ENCODE data around the gene OR4N5. TPM values are rescaled to one million over a fixed set of nuclear protein-coding genes. Genes with fewer than 3 reads are reported as not detected.
"Not testable (repeated sequence)": the region's sequence is repeated elsewhere in the genome, so short reads cannot be mapped to it uniquely, and the experiment has no call there.

Gene OR4N5
- total RNA-seq, 1 donor from 2014 or later, result not detected

- no peak overlapping the region for H3K4me3 ChIP-seq (ENCODE audit: insufficient read depth, low read depth, low read length)
- no peak for FAIRE-seq
- no peak for DNase-seq (ENCODE audit: low read depth)
- no peak overlapping the region for H3K27ac ChIP-seq (ENCODE audit: low read depth, low read length)
- Mint-ChIP-seq H3K27ac (ENCODE audit: unreplicated experiment) (no peak overlapping the region), H3K36me3 (ENCODE audit: low read depth, unreplicated experiment) (no peaks in the 10 kb centered on the region), H3K9me3 (ENCODE audit: unreplicated experiment) (peaks cover 7% of the 10 kb centered on the region), H3K4me1 (ENCODE audit: low read depth, unreplicated experiment) (no peaks in the 10 kb centered on the region), H3K27me3 (ENCODE audit: low read depth, unreplicated experiment) (no peaks in the 10 kb centered on the region), H3K4me3 (ENCODE audit: unreplicated experiment) (no peak overlapping the region)
- H2AFZ ChIP-seq (ENCODE audit: low read depth, low read length), result no peak overlapping the region
- no peaks in the 10 kb centered on the region for H3K79me2 ChIP-seq (ENCODE audit: insufficient read depth, low read length)
- H3K36me3 ChIP-seq (ENCODE audit: insufficient read depth, low read length), result no peaks in the 10 kb centered on the region
- peaks cover 6% of the 10 kb centered on the region for H3K9me3 ChIP-seq (ENCODE audit: insufficient read depth, low read depth, low read length)
- no peaks in the 10 kb centered on the region for H4K20me1 ChIP-seq (ENCODE audit: insufficient read depth, low read length)
- H3K4me1 ChIP-seq (ENCODE audit: insufficient read depth, low read length), result no peaks in the 10 kb centered on the region
- no peaks in the 10 kb centered on the region for H3K27me3 ChIP-seq (ENCODE audit: insufficient read depth, low read length)
- no peak overlapping the region for H3K9ac ChIP-seq (ENCODE audit: low read length)
- TF ChIP-seq CTCF (IDR thresholded peaks at IDR 0.05; ENCODE audit: insufficient read depth, low read depth, low read length) (no peak), EZH2 (IDR thresholded peaks at IDR 0.05; ENCODE audit: insufficient read depth, low read length) (no peak)
- H3K4me2 ChIP-seq (ENCODE audit: low read length), result no peak overlapping the region
Observed at GRCh38 chr14:20167091-20167490, 28.5 kb downstream of the OR4N5 start.

GRCh38 chr14:20169852-20170251 is 31.2 kb downstream of the OR4N5 start:
- not testable (repeated sequence) for H3K9ac ChIP-seq (ENCODE audit: low read length); H3K36me3 Mint-ChIP-seq (ENCODE audit: low read depth, unreplicated experiment); H3K27me3 Mint-ChIP-seq (ENCODE audit: low read depth, unreplicated experiment); H3K4me3 ChIP-seq (ENCODE audit: insufficient read depth, low read depth, low read length); H3K9me3 Mint-ChIP-seq (ENCODE audit: unreplicated experiment); H3K79me2 ChIP-seq (ENCODE audit: insufficient read depth, low read length); H3K4me1 ChIP-seq (ENCODE audit: insufficient read depth, low read length); H3K4me3 Mint-ChIP-seq (ENCODE audit: unreplicated experiment); H4K20me1 ChIP-seq (ENCODE audit: insufficient read depth, low read length); H3K4me1 Mint-ChIP-seq (ENCODE audit: low read depth, unreplicated experiment); H3K4me2 ChIP-seq (ENCODE audit: low read length); FAIRE-seq; H3K27ac Mint-ChIP-seq (ENCODE audit: unreplicated experiment); H3K9me3 ChIP-seq (ENCODE audit: insufficient read depth, low read depth, low read length); H2AFZ ChIP-seq (ENCODE audit: low read depth, low read length); H3K27me3 ChIP-seq (ENCODE audit: insufficient read depth, low read length); H3K27ac ChIP-seq (ENCODE audit: low read depth, low read length); DNase-seq (ENCODE audit: low read depth); H3K36me3 ChIP-seq (ENCODE audit: insufficient read depth, low read length)

GRCh38 chr14:20174205-20174604 is 35.6 kb downstream of the OR4N5 start:
- DNase-seq (ENCODE audit: low read depth); FAIRE-seq; H3K4me1 ChIP-seq (ENCODE audit: insufficient read depth, low read length); H2AFZ ChIP-seq (ENCODE audit: low read depth, low read length); H3K4me3 ChIP-seq (ENCODE audit: insufficient read depth, low read depth, low read length); H3K27ac Mint-ChIP-seq (ENCODE audit: unreplicated experiment); H3K4me1 Mint-ChIP-seq (ENCODE audit: low read depth, unreplicated experiment); H4K20me1 ChIP-seq (ENCODE audit: insufficient read depth, low read length); H3K27me3 Mint-ChIP-seq (ENCODE audit: low read depth, unreplicated experiment); H3K36me3 Mint-ChIP-seq (ENCODE audit: low read depth, unreplicated experiment); H3K27ac ChIP-seq (ENCODE audit: low read depth, low read length); H3K79me2 ChIP-seq (ENCODE audit: insufficient read depth, low read length); H3K4me3 Mint-ChIP-seq (ENCODE audit: unreplicated experiment); H3K9me3 Mint-ChIP-seq (ENCODE audit: unreplicated experiment); H3K36me3 ChIP-seq (ENCODE audit: insufficient read depth, low read length); H3K9me3 ChIP-seq (ENCODE audit: insufficient read depth, low read depth, low read length); H3K4me2 ChIP-seq (ENCODE audit: low read length); H3K9ac ChIP-seq (ENCODE audit: low read length); H3K27me3 ChIP-seq (ENCODE audit: insufficient read depth, low read length): not testable (repeated sequence)

GRCh38 chr14:20176330-20176729 is 37.7 kb downstream of the OR4N5 start:
- Mint-ChIP-seq H3K9me3 (ENCODE audit: unreplicated experiment) (peaks cover 7% of the 10 kb centered on the region), H3K4me3 (ENCODE audit: unreplicated experiment) (no peak overlapping the region), H3K4me1 (ENCODE audit: low read depth, unreplicated experiment) (no peaks in the 10 kb centered on the region), H3K36me3 (ENCODE audit: low read depth, unreplicated experiment) (no peaks in the 10 kb centered on the region), H3K27ac (ENCODE audit: unreplicated experiment) (no peak overlapping the region), H3K27me3 (ENCODE audit: low read depth, unreplicated experiment) (no peaks in the 10 kb centered on the region)
- Histone ChIP-seq H3K9ac (ENCODE audit: low read length) (no peak overlapping the region), H3K27ac (ENCODE audit: low read depth, low read length) (no peak overlapping the region), H3K4me3 (ENCODE audit: insufficient read depth, low read depth, low read length) (no peak overlapping the region), H4K20me1 (ENCODE audit: insufficient read depth, low read length) (no peaks in the 10 kb centered on the region), H2AFZ (ENCODE audit: low read depth, low read length) (no peak overlapping the region), H3K79me2 (ENCODE audit: insufficient read depth, low read length) (no peaks in the 10 kb centered on the region), H3K4me1 (ENCODE audit: insufficient read depth, low read length) (no peaks in the 10 kb centered on the region), H3K36me3 (ENCODE audit: insufficient read depth, low read length) (no peaks in the 10 kb centered on the region), H3K9me3 (ENCODE audit: insufficient read depth, low read depth, low read length) (no peaks in the 10 kb centered on the region), H3K27me3 (ENCODE audit: insufficient read depth, low read length) (no peaks in the 10 kb centered on the region), H3K4me2 (ENCODE audit: low read length) (no peak overlapping the region)
- FAIRE-seq (no peak), DNase-seq (ENCODE audit: low read depth) (no peak)
- TF ChIP-seq CTCF (IDR thresholded peaks at IDR 0.05; ENCODE audit: insufficient read depth, low read depth, low read length), result no peak
- TF ChIP-seq EZH2 (IDR thresholded peaks at IDR 0.05; ENCODE audit: insufficient read depth, low read length), result no peak

Data from astrocyte (in vitro differentiated cells and primary cell).